ENCODE measurements around the gene UGT1A6.

GRCh38 chr2:233655043-233655442 lies 37.6 kb upstream of the UGT1A6 start:
- TF ChIP-seq, protein P1, sequence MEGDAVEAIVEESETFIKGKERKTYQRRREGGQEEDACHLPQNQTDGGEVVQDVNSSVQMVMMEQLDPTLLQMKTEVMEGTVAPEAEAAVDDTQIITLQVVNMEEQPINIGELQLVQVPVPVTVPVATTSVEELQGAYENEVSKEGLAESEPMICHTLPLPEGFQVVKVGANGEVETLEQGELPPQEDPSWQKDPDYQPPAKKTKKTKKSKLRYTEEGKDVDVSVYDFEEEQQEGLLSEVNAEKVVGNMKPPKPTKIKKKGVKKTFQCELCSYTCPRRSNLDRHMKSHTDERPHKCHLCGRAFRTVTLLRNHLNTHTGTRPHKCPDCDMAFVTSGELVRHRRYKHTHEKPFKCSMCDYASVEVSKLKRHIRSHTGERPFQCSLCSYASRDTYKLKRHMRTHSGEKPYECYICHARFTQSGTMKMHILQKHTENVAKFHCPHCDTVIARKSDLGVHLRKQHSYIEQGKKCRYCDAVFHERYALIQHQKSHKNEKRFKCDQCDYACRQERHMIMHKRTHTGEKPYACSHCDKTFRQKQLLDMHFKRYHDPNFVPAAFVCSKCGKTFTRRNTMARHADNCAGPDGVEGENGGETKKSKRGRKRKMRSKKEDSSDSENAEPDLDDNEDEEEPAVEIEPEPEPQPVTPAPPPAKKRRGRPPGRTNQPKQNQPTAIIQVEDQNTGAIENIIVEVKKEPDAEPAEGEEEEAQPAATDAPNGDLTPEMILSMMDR (IDR thresholded peaks at IDR 0.05; ENCODE audit: low read depth, low read length) = no peak
- TF ChIP-seq EZH2phosphoT487 (IDR thresholded peaks at IDR 0.05; ENCODE audit: low read depth) = no peak
